GM18909 (cell line): ENCODE results near the gene DAPP1.
"Not testable (repeated sequence)": the region's sequence is repeated elsewhere in the genome, so short reads cannot be mapped to it uniquely, and the experiment has no call there.

Experiments used
- ATAC-seq: cut with Tn5 transposase; IDR thresholded peaks from one replicate; pipeline ENCODE4 v1.9.1; 2021; ENCODE audit warnings: mild to moderate bottlenecking; ENCODE audit not compliant: unreplicated experiment, poor library complexity

The DAPP1 gene

GRCh38 chr4:99816545-99817308, at the start of gene DAPP1:
Gene DAPP1, plus strand, starts transcription at chr4:99816827. Its CDS starts 87 bp downstream, at chr4:99816914.
- ATAC-seq, result peak; percentile 97

- ATAC-seq, result not testable (repeated sequence)
These were observed 45.8 kb upstream of the DAPP1 start for GRCh38 chr4:99770842-99771241.

GRCh38 chr4:99783940-99784339, 32.7 kb upstream of the DAPP1 start:
- no peak for ATAC-seq

GRCh38 chr4:99784842-99785241, 31.8 kb upstream of the DAPP1 start:
- no peak for ATAC-seq

GRCh38 chr4:99790796-99791617, 25.6 kb upstream of the DAPP1 start:
- no peak for ATAC-seq

GRCh38 chr4:99800332-99801004, 16.2 kb upstream of the DAPP1 start:
- no peak for ATAC-seq

- no peak for ATAC-seq
These were observed 15.5 kb upstream of the DAPP1 start for GRCh38 chr4:99801005-99801699.

- ATAC-seq, result no peak
These were observed 13.0 kb upstream of the DAPP1 start for GRCh38 chr4:99803566-99804101.

- no peak for ATAC-seq
These were observed 10.1 kb upstream of the DAPP1 start for GRCh38 chr4:99806545-99806944.

- ATAC-seq, result no peak
These were observed 9.0 kb upstream of the DAPP1 start for GRCh38 chr4:99807666-99808065.

- ATAC-seq, result peak; percentile 82
These were observed 8.3 kb upstream of the DAPP1 start for GRCh38 chr4:99808260-99808857.

GRCh38 chr4:99809326-99809725, 7.3 kb upstream of the DAPP1 start:
- ATAC-seq, result no peak

GRCh38 chr4:99810536-99810935, 6.1 kb upstream of the DAPP1 start:
- ATAC-seq, result no peak

GRCh38 chr4:99811117-99811516, 5.5 kb upstream of the DAPP1 start:
- no peak for ATAC-seq

- no peak for ATAC-seq
These were observed 4.8 kb upstream of the DAPP1 start for GRCh38 chr4:99811850-99812249.

- no peak for ATAC-seq
These were observed 1.0 kb upstream of the DAPP1 start for GRCh38 chr4:99815597-99816011.

- peak; percentile 20 for ATAC-seq
These were observed 773 bp downstream of the DAPP1 start for GRCh38 chr4:99817309-99817890.

- no peak for ATAC-seq
These were observed 2.0 kb downstream of the DAPP1 start for GRCh38 chr4:99818661-99819060.

- peak; percentile 85 for ATAC-seq
These were observed 5.4 kb downstream of the DAPP1 start for GRCh38 chr4:99821918-99822503.
